Activated naive CD4-positive, alpha-beta T cell treated with anti-CD3 and anti-CD28 coated beads, Interleukin-2, amount 50 U/mL, for 72 hours (primary cell): ENCODE results near the gene DACT3. TPM values are rescaled to one million over a fixed set of nuclear protein-coding genes. Genes with fewer than 3 reads are reported as not detected.
A peak's percentile ranks its signal among the peaks of the same experiment; 100 is the strongest.
"Not testable (repeated sequence)": the region's sequence is repeated elsewhere in the genome, so short reads cannot be mapped to it uniquely, and the experiment has no call there.

Experiments
- ATAC-seq, 2 donors: fragments of 150-1000 bp; cut with Tn5 transposase; 2 replicates each; pipeline ENCODE4 v1.10.0; 2021; ENCODE audit warnings: mild to moderate bottlenecking in 2 of 2, moderate library complexity in 2 of 2
- DNase-seq, 2 donors: peaks; one replicate each; pipeline ENCODE4 v3.0.0; 2021 to 2022; ENCODE audit warnings: low spot score in 2 of 2
- H3K27ac Mint-ChIP-seq, 2 donors: one replicate each; pipeline ENCODE4 v1.8.0; 2022; ENCODE audit warnings: mild to moderate bottlenecking in 2 of 2, mixed read lengths in 2 of 2
- H3K36me3 Mint-ChIP-seq, 2 donors: one replicate each; pipeline ENCODE4 v1.8.0; 2022; ENCODE audit warnings: mixed read lengths in 2 of 2
- H3K9me3 Mint-ChIP-seq, 2 donors: one replicate each; pipeline ENCODE4 v1.8.0; 2022; ENCODE audit warnings: mixed read lengths in 2 of 2
- total RNA-seq, 2 donors: library from RNA; stranded (reverse); gene quantifications; one replicate each; pipeline ENCODE4 v1.2.3, GENCODE V29; 2022

The DACT3 gene
- total RNA-seq, 2 donors from 2014 or later: 1.9 to 25.9 TPM

- H3K36me3 Mint-ChIP-seq: peaks cover 11 to 18% of the 10 kb centered on the region in 2 donors
- ATAC-seq (peak in 1 of 2 donors; percentile 41), DNase-seq (no peak)
- peaks cover 0 to 7% of the 10 kb centered on the region in 2 donors for H3K9me3 Mint-ChIP-seq
- no peak overlapping the region for H3K27ac Mint-ChIP-seq
Measured at GRCh38 chr19:46646402-46646801, 14.6 kb downstream of the DACT3 start.

GRCh38 chr19:46644720-46645119, 16.3 kb downstream of the DACT3 start:
- Mint-ChIP-seq H3K36me3 (peaks cover 8 to 11% of the 10 kb centered on the region in 2 donors), H3K9me3 (peaks cover 0 to 7% of the 10 kb centered on the region in 2 donors), H3K27ac (no peak overlapping the region)
- ATAC-seq (no peak), DNase-seq (no peak)

GRCh38 chr19:46640656-46641055, 20.3 kb downstream of the DACT3 start:
- Mint-ChIP-seq H3K27ac (no peak overlapping the region), H3K9me3 (no peaks in the 10 kb centered on the region), H3K36me3 (no peaks in the 10 kb centered on the region)
- no peak for ATAC-seq
- no peak for DNase-seq

DNA sequence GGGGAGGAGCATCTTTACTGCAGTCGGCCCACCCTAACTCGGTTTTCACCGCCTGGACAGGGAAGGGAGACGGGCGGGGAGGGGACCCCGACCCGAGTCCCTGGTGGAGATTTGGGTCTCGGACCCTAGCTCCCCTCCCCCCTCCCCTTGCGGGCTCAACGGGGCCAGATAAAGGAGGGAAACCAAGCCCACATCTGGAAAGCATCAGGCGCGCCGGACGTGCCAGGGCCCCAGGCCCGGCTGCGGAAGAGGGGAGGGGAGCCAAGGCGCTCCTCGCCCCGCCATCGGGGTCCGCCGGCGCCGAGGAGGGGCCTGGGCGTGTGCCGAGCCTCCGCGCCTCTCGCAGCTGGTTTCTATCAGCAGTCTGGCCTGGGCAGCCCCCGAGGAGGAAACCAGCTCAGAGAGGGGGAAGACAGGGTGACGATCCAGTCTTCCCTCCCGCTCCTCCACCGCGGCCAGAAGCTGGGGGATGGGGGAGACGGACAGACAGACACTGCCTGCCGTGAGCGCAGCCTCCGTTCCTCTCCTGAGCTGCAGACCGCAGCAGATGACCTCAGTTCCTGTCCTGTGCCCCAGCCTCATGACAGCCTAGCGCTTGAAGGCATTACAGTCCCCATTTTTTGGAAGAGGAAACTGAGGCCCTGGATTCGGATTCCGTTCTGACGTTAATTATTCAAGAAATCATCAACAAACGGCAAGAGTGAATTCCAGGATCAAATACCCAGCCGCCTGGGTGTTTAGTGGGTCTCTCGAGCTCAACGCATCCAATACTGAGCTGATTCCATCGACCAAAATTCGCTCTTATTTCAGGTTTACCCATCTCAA, 21.4 kb downstream of the DACT3 start:
- Mint-ChIP-seq H3K36me3 (no peaks in the 10 kb centered on the region), H3K9me3 (no peaks in the 10 kb centered on the region), H3K27ac (no peak overlapping the region)
- DNase-seq: peak in 1 of 2 donors; percentile 80
- peak in 1 of 2 donors; percentile 26 for ATAC-seq

DNA sequence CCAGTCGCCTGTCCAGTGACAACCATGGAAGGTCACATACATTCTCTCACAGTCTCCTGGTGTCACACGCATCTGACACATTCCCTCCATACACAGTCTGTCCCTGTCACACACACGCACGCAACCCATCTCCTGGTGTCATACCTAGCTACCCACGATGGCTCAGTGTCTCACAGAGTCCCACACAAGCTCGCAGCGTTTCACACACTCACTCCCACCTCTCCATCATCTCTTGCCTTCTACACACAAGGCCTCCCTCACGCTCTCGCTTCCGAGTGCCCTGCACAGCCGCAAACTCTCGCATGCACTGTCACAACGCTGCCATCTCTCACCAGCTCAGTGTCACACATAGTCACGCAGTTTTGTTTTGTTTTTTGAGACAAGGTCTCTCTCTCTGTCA, 23.8 kb downstream of the DACT3 start:
- peak in 1 of 2 donors; percentile 3 for ATAC-seq
- Mint-ChIP-seq H3K27ac (no peak overlapping the region), H3K36me3 (peaks cover 0 to 4% of the 10 kb centered on the region in 2 donors), H3K9me3 (no peaks in the 10 kb centered on the region)
- DNase-seq: no peak

- Mint-ChIP-seq H3K9me3 (no peaks in the 10 kb centered on the region), H3K36me3 (peaks cover 0 to 4% of the 10 kb centered on the region in 2 donors), H3K27ac (no peak within 1 kb of the TSS)
- DNase-seq: no peak
- ATAC-seq: peak in 1 of 2 donors; percentile 1
Measured at GRCh38 chr19:46635920-46636761, 24.8 kb downstream of the DACT3 start, which contains the start of gene GNG8. TSS of gene GNG8 (minus strand) at chr19:46636202. CDS start at chr19:46634682, 1,520 bp downstream.

GRCh38 chr19:46634656-46635218, 26.2 kb downstream of the DACT3 start:
- Mint-ChIP-seq H3K27ac (no peak overlapping the region), H3K36me3 (peaks cover 0 to 4% of the 10 kb centered on the region in 2 donors), H3K9me3 (no peaks in the 10 kb centered on the region)
- DNase-seq: no peak
- ATAC-seq: no peak

GRCh38 chr19:46634045-46634655, 26.8 kb downstream of the DACT3 start:
- ATAC-seq: peak; percentile 19 to 71
- Mint-ChIP-seq H3K27ac (peak overlapping the region in 1 of 2 donors; percentile 16), H3K9me3 (no peaks in the 10 kb centered on the region)

GRCh38 chr19:46633130-46633529, 27.9 kb downstream of the DACT3 start:
- Mint-ChIP-seq H3K27ac (peak overlapping the region in 1 of 2 donors; percentile 48), H3K36me3 (peaks cover 0 to 4% of the 10 kb centered on the region in 2 donors), H3K9me3 (no peaks in the 10 kb centered on the region)
- ATAC-seq: no peak
- no peak for DNase-seq

More at GRCh38 chr19:46634045-46634655, 26.8 kb downstream of the DACT3 start:
- H3K36me3 Mint-ChIP-seq: peaks cover 0 to 4% of the 10 kb centered on the region in 2 donors
- DNase-seq: peak; percentile 88 to 99

- DNase-seq (no peak), ATAC-seq (no peak)
- H3K36me3 Mint-ChIP-seq: peaks cover 0 to 4% of the 10 kb centered on the region in 2 donors
- H3K27ac Mint-ChIP-seq: no peak overlapping the region
- no peaks in the 10 kb centered on the region for H3K9me3 Mint-ChIP-seq
Measured at GRCh38 chr19:46631481-46631880, 29.5 kb downstream of the DACT3 start.

DNA sequence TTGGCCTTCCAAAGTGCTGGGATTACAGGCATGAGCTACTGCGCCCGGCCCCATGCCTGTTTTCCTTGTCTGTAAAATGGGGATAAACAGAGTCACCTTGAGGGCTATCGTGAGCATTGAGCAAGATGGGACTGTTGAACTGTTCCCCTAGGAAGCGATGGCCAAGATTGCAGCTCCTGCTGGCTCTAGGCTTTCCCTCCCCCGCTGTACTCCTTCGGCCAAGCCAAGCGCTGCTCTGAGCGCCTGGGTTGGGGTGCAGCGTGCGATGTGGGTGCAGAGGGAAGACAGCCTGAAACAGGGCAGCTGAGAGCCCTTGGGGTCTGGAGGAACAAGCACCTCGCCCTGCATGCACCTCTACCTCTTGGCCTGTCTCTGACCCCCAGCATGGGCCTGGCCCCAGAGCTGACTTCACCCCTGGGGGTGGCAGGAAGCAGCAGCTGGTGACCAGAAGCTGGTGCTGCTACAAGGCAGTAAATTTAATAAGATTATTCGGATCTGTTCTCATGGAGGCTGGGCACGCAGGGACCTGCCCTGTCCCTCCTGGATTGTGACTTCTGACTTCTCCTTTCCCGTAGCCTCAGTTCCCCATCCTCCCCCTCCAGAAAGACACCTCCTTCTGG, 30.3 kb downstream of the DACT3 start:
- peaks cover 0 to 4% of the 10 kb centered on the region in 2 donors for H3K36me3 Mint-ChIP-seq

DNA sequence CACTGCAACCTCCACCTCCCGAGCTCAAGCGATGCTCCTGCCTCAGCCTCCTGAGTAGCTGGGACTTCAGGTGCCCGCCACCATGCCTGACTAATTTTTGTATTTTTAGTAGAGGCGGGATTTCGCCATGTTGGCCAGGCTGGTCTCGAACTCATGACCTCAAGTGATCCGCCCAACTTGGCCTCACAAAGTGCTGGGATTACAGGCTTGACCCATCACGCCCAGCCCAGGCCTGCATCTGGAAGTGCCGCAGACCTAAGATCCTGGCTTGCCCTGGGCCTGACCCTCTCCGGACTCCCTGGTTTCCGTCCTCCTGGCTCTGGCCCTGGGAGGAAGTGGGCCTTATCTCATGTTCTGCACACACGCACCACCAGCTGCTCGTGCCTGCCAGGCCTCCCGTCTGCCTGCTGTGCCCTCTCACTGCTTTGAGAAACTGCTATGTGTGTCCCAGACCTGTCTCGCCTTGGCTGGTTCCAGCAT, 31.4 kb downstream of the DACT3 start:
- Mint-ChIP-seq H3K9me3 (no peaks in the 10 kb centered on the region), H3K27ac (peak overlapping the region in 1 of 2 donors; percentile 42), H3K36me3 (peaks cover 0 to 5% of the 10 kb centered on the region in 2 donors)
- no peak for ATAC-seq
- DNase-seq: no peak

More for the DNA sequence above, 30.3 kb downstream of the DACT3 start:
- no peak for DNase-seq
- no peak for ATAC-seq
- H3K27ac Mint-ChIP-seq: no peak overlapping the region
- H3K9me3 Mint-ChIP-seq: no peaks in the 10 kb centered on the region

DNA sequence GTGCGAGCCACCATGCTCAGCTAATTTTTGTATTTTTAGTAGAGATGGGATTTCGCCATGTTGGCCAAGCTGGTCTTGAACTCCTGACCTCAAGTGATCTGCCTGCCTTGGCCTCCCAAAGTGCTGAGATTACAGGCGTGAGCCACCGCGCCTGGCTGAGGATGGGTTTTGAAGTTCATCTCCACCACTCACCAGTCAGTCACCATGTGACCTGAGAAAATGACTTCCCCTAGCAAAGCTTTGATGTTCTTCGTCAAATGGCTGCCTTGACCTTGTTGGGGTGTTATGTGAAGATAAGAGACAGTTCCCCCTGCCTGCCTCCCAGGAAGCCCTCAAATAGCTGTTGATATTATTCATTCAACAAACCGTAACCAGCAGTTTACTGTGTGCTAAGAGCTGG, 32.0 kb downstream of the DACT3 start:
- not testable (repeated sequence) for DNase-seq, ATAC-seq, H3K9me3 Mint-ChIP-seq, H3K36me3 Mint-ChIP-seq
- H3K27ac Mint-ChIP-seq: peak overlapping the region in 1 of 2 donors; percentile 57

DNA sequence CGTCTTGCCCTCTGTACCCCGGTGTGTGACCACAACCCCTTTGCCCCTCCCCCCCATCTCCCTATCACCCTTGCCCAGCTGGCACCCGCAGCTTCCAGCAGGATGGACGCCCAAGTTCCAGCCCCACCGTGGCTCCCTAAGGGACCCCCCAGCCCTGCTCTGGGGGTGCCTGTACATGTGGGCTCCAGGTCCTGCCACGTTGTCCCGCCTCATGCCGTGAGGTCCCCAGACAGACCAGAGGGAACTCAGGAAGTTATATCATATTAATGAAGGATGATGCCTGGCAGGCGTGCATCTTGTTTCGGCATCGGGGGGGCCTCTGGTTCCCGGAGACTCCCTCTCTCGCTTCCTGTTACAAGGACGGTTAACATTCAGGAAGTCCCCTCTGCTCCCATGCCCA, 34.5 kb downstream of the DACT3 start:
- no peaks in the 10 kb centered on the region for H3K9me3 Mint-ChIP-seq
- H3K27ac Mint-ChIP-seq: peak overlapping the region in 1 of 2 donors; percentile 70

GRCh38 chr19:46625731-46626130, 35.3 kb downstream of the DACT3 start:
- ATAC-seq: no peak
- no peaks in the 10 kb centered on the region for H3K9me3 Mint-ChIP-seq
- peak overlapping the region in 1 of 2 donors; percentile 89 for H3K27ac Mint-ChIP-seq

More for the DNA sequence above, 34.5 kb downstream of the DACT3 start:
- DNase-seq (no peak), ATAC-seq (no peak)
- H3K36me3 Mint-ChIP-seq: peaks cover 4 to 12% of the 10 kb centered on the region in 2 donors

More at GRCh38 chr19:46625731-46626130, 35.3 kb downstream of the DACT3 start:
- no peak for DNase-seq
- peaks cover 4 to 19% of the 10 kb centered on the region in 2 donors for H3K36me3 Mint-ChIP-seq
